ENCODE results near the gene C19orf44. TPM values are rescaled to one million over a fixed set of nuclear protein-coding genes. Genes with fewer than 3 reads are reported as not detected.

Gene C19orf44
- polyA plus RNA-seq, 2 of the 4 experiments (the other 2 are of a cell fraction): 2.9 to 3.0 TPM

GRCh38 chr19:16467581-16467980 is 28.6 kb upstream of the C19orf44 start:
- TF ChIP-seq NR3C1 (IDR thresholded peaks at IDR 0.05): no peak
- no peak for TF ChIP-seq RCOR1 (IDR thresholded peaks at IDR 0.05; ENCODE audit: low read depth, low read length)
- TF ChIP-seq FOSL2 (IDR thresholded peaks at IDR 0.05): no peak
- TF ChIP-seq FOSL2 (CRISPR knock-in tag; IDR thresholded peaks at IDR 0.05): no peak
- TF ChIP-seq KDM5A (IDR thresholded peaks at IDR 0.05): no peak
- TF ChIP-seq ZFP36 (IDR thresholded peaks at IDR 0.05; ENCODE audit: borderline replicate concordance, partially characterized antibody): no peak
- TF ChIP-seq, protein P1, sequence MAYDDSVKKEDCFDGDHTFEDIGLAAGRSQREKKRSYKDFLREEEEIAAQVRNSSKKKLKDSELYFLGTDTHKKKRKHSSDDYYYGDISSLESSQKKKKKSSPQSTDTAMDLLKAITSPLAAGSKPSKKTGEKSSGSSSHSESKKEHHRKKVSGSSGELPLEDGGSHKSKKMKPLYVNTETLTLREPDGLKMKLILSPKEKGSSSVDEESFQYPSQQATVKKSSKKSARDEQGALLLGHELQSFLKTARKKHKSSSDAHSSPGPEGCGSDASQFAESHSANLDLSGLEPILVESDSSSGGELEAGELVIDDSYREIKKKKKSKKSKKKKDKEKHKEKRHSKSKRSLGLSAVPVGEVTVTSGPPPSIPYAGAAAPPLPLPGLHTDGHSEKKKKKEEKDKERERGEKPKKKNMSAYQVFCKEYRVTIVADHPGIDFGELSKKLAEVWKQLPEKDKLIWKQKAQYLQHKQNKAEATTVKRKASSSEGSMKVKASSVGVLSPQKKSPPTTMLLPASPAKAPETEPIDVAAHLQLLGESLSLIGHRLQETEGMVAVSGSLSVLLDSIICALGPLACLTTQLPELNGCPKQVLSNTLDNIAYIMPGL (CRISPR knock-in tag; IDR thresholded peaks at IDR 0.05; ENCODE audit: borderline replicate concordance): no peak
- TF ChIP-seq, protein P2, sequence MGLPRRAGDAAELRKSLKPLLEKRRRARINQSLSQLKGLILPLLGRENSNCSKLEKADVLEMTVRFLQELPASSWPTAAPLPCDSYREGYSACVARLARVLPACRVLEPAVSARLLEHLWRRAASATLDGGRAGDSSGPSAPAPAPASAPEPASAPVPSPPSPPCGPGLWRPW (IDR thresholded peaks at IDR 0.05): no peak
- no peak for TF ChIP-seq PHF8 (IDR thresholded peaks at IDR 0.05; ENCODE audit: borderline replicate concordance, low read depth)
- no peaks in the 10 kb centered on the region for H3K9me3 ChIP-seq
- POLR2A ChIA-PET: no interaction called here
- H3K4me1 ChIP-seq: peaks cover 25% of the 10 kb centered on the region
- no peak overlapping the region for H3K27ac ChIP-seq
- WGBS (ENCODE audit: missing lambda C conversion rate): 90% methylated on average over 6 of the region's 6 CpGs
- DNase-seq (ENCODE audit: low read depth in 1 of 2, low spot score in 1 of 2): no peak
- H3K4me3 ChIP-seq: no peak overlapping the region
- no peak overlapping the region for H3K4me2 ChIP-seq
- no peak for FAIRE-seq
- CTCF ChIA-PET: interaction anchor here (1.1 kb wide), 1 partner anchor 10 kb away, joined by 3 read pairs; no protein-coding TSS in a partner anchor
- no peak for ATAC-seq

DNA sequence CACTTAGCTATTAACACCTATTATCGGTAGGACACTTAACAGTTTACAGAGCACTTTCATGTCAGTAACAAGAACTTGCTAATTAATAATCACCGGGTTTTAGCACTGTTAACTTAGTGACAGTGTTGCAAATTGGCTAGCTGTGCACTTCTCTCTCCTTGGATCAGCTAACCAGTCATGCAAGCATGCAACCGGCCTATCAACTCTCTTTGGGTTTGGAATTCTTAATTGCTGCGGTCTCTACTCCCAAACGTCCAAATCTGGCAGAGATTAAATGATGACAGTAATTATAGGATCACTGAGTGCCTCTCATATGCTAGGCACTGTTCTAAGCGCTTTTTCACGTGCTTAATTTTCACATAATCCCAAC is 25.7 kb upstream of the C19orf44 start:
- H3K27ac ChIP-seq: peak overlapping the region in 1 of 2 experiments; percentile 95; a peak in 1 of 6 replicates
- H3K9me3 ChIP-seq: no peaks in the 10 kb centered on the region
- ATAC-seq (no peak), FAIRE-seq (no peak), DNase-seq (ENCODE audit: low read depth in 1 of 2, low spot score in 1 of 2) (no peak)
- H3K4me3 ChIP-seq: peak overlapping the region; percentile 89
- WGBS (ENCODE audit: missing lambda C conversion rate): 70% methylated on average over 7 of the region's 7 CpGs
- H3K4me1 ChIP-seq: peaks cover 10% of the 10 kb centered on the region; the same call in 2 of the 3 replicates
- CTCF ChIA-PET: no interaction called here
- POLR2A ChIA-PET: no interaction called here
- TF ChIP-seq, protein P1 (CRISPR knock-in tag; IDR thresholded peaks at IDR 0.05; ENCODE audit: borderline replicate concordance): no peak
- TF ChIP-seq, protein P3, sequence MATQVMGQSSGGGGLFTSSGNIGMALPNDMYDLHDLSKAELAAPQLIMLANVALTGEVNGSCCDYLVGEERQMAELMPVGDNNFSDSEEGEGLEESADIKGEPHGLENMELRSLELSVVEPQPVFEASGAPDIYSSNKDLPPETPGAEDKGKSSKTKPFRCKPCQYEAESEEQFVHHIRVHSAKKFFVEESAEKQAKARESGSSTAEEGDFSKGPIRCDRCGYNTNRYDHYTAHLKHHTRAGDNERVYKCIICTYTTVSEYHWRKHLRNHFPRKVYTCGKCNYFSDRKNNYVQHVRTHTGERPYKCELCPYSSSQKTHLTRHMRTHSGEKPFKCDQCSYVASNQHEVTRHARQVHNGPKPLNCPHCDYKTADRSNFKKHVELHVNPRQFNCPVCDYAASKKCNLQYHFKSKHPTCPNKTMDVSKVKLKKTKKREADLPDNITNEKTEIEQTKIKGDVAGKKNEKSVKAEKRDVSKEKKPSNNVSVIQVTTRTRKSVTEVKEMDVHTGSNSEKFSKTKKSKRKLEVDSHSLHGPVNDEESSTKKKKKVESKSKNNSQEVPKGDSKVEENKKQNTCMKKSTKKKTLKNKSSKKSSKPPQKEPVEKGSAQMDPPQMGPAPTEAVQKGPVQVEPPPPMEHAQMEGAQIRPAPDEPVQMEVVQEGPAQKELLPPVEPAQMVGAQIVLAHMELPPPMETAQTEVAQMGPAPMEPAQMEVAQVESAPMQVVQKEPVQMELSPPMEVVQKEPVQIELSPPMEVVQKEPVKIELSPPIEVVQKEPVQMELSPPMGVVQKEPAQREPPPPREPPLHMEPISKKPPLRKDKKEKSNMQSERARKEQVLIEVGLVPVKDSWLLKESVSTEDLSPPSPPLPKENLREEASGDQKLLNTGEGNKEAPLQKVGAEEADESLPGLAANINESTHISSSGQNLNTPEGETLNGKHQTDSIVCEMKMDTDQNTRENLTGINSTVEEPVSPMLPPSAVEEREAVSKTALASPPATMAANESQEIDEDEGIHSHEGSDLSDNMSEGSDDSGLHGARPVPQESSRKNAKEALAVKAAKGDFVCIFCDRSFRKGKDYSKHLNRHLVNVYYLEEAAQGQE (IDR thresholded peaks at IDR 0.05): no peak
- TF ChIP-seq CBX8 (IDR thresholded peaks at IDR 0.05): no peak
- TF ChIP-seq FOSL2 (IDR thresholded peaks at IDR 0.05): no peak
- TF ChIP-seq FOSL2 (CRISPR knock-in tag; IDR thresholded peaks at IDR 0.05): no peak
- TF ChIP-seq, protein P2 (IDR thresholded peaks at IDR 0.05): no peak
- no peak for TF ChIP-seq JUN (IDR thresholded peaks at IDR 0.05)
- TF ChIP-seq, protein P4, sequence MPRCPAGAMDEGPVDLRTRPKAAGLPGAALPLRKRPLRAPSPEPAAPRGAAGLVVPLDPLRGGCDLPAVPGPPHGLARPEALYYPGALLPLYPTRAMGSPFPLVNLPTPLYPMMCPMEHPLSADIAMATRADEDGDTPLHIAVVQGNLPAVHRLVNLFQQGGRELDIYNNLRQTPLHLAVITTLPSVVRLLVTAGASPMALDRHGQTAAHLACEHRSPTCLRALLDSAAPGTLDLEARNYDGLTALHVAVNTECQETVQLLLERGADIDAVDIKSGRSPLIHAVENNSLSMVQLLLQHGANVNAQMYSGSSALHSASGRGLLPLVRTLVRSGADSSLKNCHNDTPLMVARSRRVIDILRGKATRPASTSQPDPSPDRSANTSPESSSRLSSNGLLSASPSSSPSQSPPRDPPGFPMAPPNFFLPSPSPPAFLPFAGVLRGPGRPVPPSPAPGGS (IDR thresholded peaks at IDR 0.05): no peak
- TF ChIP-seq, protein P5, sequence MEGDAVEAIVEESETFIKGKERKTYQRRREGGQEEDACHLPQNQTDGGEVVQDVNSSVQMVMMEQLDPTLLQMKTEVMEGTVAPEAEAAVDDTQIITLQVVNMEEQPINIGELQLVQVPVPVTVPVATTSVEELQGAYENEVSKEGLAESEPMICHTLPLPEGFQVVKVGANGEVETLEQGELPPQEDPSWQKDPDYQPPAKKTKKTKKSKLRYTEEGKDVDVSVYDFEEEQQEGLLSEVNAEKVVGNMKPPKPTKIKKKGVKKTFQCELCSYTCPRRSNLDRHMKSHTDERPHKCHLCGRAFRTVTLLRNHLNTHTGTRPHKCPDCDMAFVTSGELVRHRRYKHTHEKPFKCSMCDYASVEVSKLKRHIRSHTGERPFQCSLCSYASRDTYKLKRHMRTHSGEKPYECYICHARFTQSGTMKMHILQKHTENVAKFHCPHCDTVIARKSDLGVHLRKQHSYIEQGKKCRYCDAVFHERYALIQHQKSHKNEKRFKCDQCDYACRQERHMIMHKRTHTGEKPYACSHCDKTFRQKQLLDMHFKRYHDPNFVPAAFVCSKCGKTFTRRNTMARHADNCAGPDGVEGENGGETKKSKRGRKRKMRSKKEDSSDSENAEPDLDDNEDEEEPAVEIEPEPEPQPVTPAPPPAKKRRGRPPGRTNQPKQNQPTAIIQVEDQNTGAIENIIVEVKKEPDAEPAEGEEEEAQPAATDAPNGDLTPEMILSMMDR (IDR thresholded peaks at IDR 0.05): no peak
- H3K4me2 ChIP-seq: peak overlapping the region; percentile 98

All from A549 (cell line).